IPS-20b (cell line): Measurements from ENCODE around the gene MGAT4C.

Experiments used
- H3K27ac ChIP-seq: one replicate; pipeline ENCODE4 v1.5.1; 2013; ENCODE audit warnings: low read length
- H3K27me3 ChIP-seq: 2 replicates; pipeline ENCODE4 v1.6.1; 2013; ENCODE audit warnings: mild to moderate bottlenecking, low read length, inconsistent platforms; ENCODE audit not compliant: insufficient read depth
- H3K36me3 ChIP-seq: 2 replicates; pipeline ENCODE4 v1.6.1; 2013; ENCODE audit warnings: low read depth, mild to moderate bottlenecking, inconsistent platforms, low read length, moderate library complexity; ENCODE audit not compliant: insufficient read depth
- H3K4me1 ChIP-seq: 2 replicates; pipeline ENCODE4 v1.6.1; 2013; ENCODE audit warnings: mild to moderate bottlenecking, control low read depth, inconsistent platforms, low read length, moderate library complexity; ENCODE audit not compliant: insufficient read depth
- H3K4me3 ChIP-seq: 2 replicates; pipeline ENCODE4 v1.5.1; 2013; ENCODE audit warnings: mild to moderate bottlenecking, low read length, inconsistent platforms
- H3K9ac ChIP-seq: 2 replicates; pipeline ENCODE4 v1.6.1; 2013; ENCODE audit warnings: low read depth, mild to moderate bottlenecking, inconsistent platforms, low read length, moderate library complexity
- H3K9me3 ChIP-seq: 2 replicates; pipeline ENCODE4 v1.6.1; 2013; ENCODE audit warnings: mild to moderate bottlenecking, low read depth, low read length, inconsistent platforms; ENCODE audit not compliant: insufficient read depth

Gene MGAT4C

GRCh38 chr12:85963326-85963725 is 292.9 kb downstream of the MGAT4C start:
- Histone ChIP-seq H3K9me3 (no peaks in the 10 kb centered on the region), H3K36me3 (no peaks in the 10 kb centered on the region), H3K4me1 (no peaks in the 10 kb centered on the region), H3K27me3 (no peaks in the 10 kb centered on the region), H3K27ac (no peak overlapping the region), H3K4me3 (no peak overlapping the region), H3K9ac (no peak overlapping the region)

DNA sequence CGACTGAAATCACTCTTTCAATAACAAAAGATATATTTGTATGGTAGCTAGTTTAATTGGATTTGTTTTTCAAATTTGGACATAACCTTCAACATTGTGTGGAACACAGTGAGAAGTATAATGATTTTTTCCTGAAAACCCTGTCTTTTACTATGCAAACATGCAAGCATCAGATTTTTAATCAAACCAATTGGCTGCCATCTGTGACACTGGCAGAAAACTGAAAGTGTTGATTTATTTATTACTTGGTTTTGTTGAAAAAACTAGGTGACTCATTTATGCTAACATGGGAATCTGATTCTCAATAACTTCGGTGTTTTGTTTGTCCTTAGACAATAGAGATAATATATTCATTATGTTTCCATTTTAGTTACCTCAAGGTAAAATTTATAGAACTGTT is 300.1 kb downstream of the MGAT4C start:
- no peak overlapping the region for H3K4me3 ChIP-seq
- H3K27ac ChIP-seq, result no peak overlapping the region
- H3K27me3 ChIP-seq, result no peaks in the 10 kb centered on the region
- H3K9me3 ChIP-seq, result no peaks in the 10 kb centered on the region
- H3K36me3 ChIP-seq, result no peaks in the 10 kb centered on the region
- H3K4me1 ChIP-seq, result peaks cover 7% of the 10 kb centered on the region; the same call in 1 of the 2 replicates
- H3K9ac ChIP-seq, result no peak overlapping the region

DNA sequence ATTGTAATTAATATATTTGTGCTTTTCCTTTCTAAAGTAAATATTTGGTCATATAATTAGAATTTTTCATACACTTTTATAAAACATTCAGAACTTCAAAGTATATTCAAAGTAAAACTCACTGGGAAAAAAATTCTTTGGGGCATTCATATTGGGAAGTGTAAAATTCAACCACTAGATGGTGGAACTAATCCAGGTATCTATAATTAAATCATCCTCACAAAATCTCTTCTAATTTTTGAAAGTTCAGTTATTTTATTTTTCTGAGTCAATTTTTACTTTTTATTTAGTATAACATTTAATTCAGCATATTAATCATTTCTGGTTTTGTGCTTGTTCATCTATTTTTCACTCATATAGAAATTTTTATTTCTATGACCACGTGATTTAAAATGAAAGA is 301.1 kb downstream of the MGAT4C start:
- Histone ChIP-seq H3K9ac (no peak overlapping the region), H3K9me3 (no peaks in the 10 kb centered on the region), H3K36me3 (no peaks in the 10 kb centered on the region), H3K4me1 (peaks cover 14% of the 10 kb centered on the region), H3K27ac (no peak overlapping the region), H3K27me3 (no peaks in the 10 kb centered on the region), H3K4me3 (no peak overlapping the region)

GRCh38 chr12:85951823-85952222 is 304.4 kb downstream of the MGAT4C start:
- H3K9ac ChIP-seq, result no peak overlapping the region
- peaks cover 28% of the 10 kb centered on the region for H3K4me1 ChIP-seq
- H3K4me3 ChIP-seq, result no peak overlapping the region
- H3K9me3 ChIP-seq, result 0 out of 2 replicates have a peak, but pooled peaks cover 3% of the 10 kb centered on the region
- H3K36me3 ChIP-seq, result peaks cover 2% of the 10 kb centered on the region; the same call in 1 of the 2 replicates
- H3K27me3 ChIP-seq, result no peaks in the 10 kb centered on the region
- H3K27ac ChIP-seq, result no peak overlapping the region

- 0 out of 2 replicates have a peak, but pooled peaks cover 9% of the 10 kb centered on the region for H3K9me3 ChIP-seq
- peak overlapping the region; percentile 69 for H3K9ac ChIP-seq
- peak overlapping the region; percentile 40; the same call in 1 of the 2 replicates for H3K4me3 ChIP-seq
- H3K36me3 ChIP-seq, result peaks cover 8% of the 10 kb centered on the region; the same call in 1 of the 2 replicates
- peaks cover 29% of the 10 kb centered on the region for H3K4me1 ChIP-seq
- H3K27me3 ChIP-seq, result no peaks in the 10 kb centered on the region
- H3K27ac ChIP-seq, result peak overlapping the region; percentile 43
Observed at GRCh38 chr12:85949253-85949652, 306.9 kb downstream of the MGAT4C start.

GRCh38 chr12:85948340-85948739 is 307.9 kb downstream of the MGAT4C start:
- Histone ChIP-seq H3K4me1 (peaks cover 25% of the 10 kb centered on the region), H3K27me3 (no peaks in the 10 kb centered on the region), H3K4me3 (no peak overlapping the region), H3K27ac (peak overlapping the region; percentile 43), H3K36me3 (peaks cover 8% of the 10 kb centered on the region; the same call in 1 of the 2 replicates), H3K9me3 (0 out of 2 replicates have a peak, but pooled peaks cover 9% of the 10 kb centered on the region), H3K9ac (peak overlapping the region; percentile 69; the same call in 1 of the 2 replicates)

- H3K27ac ChIP-seq, result peak overlapping the region; percentile 40
- no peaks in the 10 kb centered on the region for H3K27me3 ChIP-seq
- no peak overlapping the region for H3K9ac ChIP-seq
- H3K36me3 ChIP-seq, result peaks cover 8% of the 10 kb centered on the region; the same call in 1 of the 2 replicates
- H3K4me3 ChIP-seq, result no peak overlapping the region
- 0 out of 2 replicates have a peak, but pooled peaks cover 9% of the 10 kb centered on the region for H3K9me3 ChIP-seq
- H3K4me1 ChIP-seq, result peaks cover 25% of the 10 kb centered on the region
Observed at GRCh38 chr12:85947286-85947685, 308.9 kb downstream of the MGAT4C start.

DNA sequence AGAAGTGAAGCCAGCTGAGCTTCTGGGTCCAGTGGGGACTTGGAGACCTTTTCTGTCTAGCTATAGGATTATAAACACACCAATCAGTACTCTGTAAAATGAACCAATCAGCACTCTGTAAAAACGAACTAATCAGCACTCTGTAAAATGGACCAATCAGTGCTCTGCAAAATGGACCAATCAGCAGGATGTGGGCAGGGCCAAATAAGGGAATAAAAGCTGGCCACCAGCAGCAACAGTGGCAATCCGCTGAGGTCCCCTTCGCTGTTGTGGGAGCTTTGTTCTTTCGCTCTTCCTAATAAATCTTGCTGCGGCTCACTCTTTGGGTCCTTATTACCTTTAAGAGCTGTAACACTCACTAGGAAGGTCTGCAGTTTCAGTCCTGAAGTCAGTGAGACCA is 309.8 kb downstream of the MGAT4C start:
- Histone ChIP-seq H3K36me3 (peaks cover 8% of the 10 kb centered on the region; the same call in 1 of the 2 replicates), H3K4me1 (peaks cover 23% of the 10 kb centered on the region), H3K9ac (no peak overlapping the region), H3K27me3 (no peaks in the 10 kb centered on the region), H3K27ac (peak overlapping the region; percentile 40), H3K9me3 (0 out of 2 replicates have a peak, but pooled peaks cover 9% of the 10 kb centered on the region), H3K4me3 (no peak overlapping the region)

GRCh38 chr12:85927166-85927565 is 329.0 kb downstream of the MGAT4C start:
- no peak overlapping the region for H3K27ac ChIP-seq
- H3K36me3 ChIP-seq, result no peaks in the 10 kb centered on the region
- peaks cover 10% of the 10 kb centered on the region; the same call in 1 of the 2 replicates for H3K4me1 ChIP-seq
- no peak overlapping the region for H3K4me3 ChIP-seq
- no peaks in the 10 kb centered on the region for H3K27me3 ChIP-seq
- no peak overlapping the region for H3K9ac ChIP-seq
- no peaks in the 10 kb centered on the region for H3K9me3 ChIP-seq

DNA sequence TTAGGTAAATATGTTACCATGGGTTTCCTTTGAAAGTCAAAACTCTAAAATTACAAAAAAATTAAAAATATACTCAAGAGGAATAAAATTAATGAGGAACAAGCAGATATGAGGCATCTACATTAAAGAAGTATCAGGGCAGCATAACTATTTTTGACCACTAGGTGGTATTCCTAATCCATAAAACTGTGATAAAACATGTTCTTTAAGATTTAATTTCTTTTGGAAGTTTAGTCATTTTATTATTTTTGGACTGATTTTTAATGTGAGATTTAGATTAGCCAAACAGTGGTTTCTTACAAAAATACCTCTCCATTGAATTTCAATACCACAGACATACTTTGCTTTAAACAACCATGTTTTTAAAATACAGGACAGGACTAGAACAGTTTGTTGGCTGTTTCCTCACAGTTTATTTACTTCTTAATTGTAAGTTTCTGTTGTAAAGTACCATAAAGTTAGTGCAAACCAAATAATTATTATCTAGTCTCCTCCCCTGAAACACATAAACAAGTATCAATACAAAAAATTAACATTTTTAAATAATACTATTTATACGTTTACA is 332.3 kb downstream of the MGAT4C start:
- Histone ChIP-seq H3K9me3 (no peaks in the 10 kb centered on the region), H3K4me1 (peaks cover 10% of the 10 kb centered on the region; the same call in 1 of the 2 replicates), H3K36me3 (no peaks in the 10 kb centered on the region), H3K9ac (no peak overlapping the region), H3K4me3 (no peak overlapping the region), H3K27me3 (no peaks in the 10 kb centered on the region), H3K27ac (peak overlapping the region; percentile 37)

DNA sequence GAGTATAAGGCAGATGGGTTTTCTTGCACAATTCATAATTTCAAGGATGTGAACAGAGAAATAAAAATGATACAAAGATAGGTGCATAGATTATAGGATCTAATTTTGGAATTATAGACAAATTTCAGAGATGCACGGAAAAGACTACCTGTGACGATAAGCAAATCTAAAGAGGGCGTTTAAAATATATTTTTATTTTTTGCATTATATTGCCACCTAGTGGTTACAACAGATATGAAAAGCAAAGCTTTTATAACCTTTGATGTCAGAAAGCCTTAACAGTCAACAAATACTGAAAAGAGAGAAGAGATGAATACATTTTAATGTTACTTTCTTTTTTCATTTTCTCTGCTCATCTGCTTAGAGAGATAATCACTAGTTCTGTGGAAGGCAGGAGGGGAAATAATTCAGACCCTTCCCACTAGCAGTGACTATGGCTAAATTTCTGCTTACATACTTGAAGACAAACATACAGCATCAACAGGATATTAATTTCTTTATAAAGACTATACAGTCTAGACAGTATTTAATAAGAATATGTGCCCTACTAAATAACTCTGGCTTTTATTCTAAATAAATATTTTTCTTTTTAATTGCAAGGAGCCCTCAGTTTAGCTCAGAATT is 335.8 kb downstream of the MGAT4C start:
- H3K4me3 ChIP-seq, result no peak overlapping the region
- no peaks in the 10 kb centered on the region for H3K27me3 ChIP-seq
- no peaks in the 10 kb centered on the region for H3K9me3 ChIP-seq
- no peak overlapping the region for H3K27ac ChIP-seq
- H3K36me3 ChIP-seq, result no peaks in the 10 kb centered on the region
- peaks cover 10% of the 10 kb centered on the region; the same call in 1 of the 2 replicates for H3K4me1 ChIP-seq
- no peak overlapping the region for H3K9ac ChIP-seq
